M059J (cell line): Measurements from ENCODE around the gene PGRMC1. TPM values are rescaled to one million over a fixed set of nuclear protein-coding genes. Genes with fewer than 3 reads are reported as not detected.
"Not testable (repeated sequence)": the region's sequence is repeated elsewhere in the genome, so short reads cannot be mapped to it uniquely, and the experiment has no call there.

Source experiments
- DNase-seq: peaks from one replicate; pipeline ENCODE4 v3.0.0-alpha.2; 2012; ENCODE audit warnings: low read depth
- total RNA-seq: library from RNA; depleted of rRNA; stranded (reverse); fragments of >200 nt; shearing (Covaris generic); gene quantifications from 2 replicates; pipeline ENCODE4 v1.2.3, GENCODE V29; 2014; rRNA removed

Gene PGRMC1
- 563 and 702 TPM in 2 replicates for total RNA-seq

DNA sequence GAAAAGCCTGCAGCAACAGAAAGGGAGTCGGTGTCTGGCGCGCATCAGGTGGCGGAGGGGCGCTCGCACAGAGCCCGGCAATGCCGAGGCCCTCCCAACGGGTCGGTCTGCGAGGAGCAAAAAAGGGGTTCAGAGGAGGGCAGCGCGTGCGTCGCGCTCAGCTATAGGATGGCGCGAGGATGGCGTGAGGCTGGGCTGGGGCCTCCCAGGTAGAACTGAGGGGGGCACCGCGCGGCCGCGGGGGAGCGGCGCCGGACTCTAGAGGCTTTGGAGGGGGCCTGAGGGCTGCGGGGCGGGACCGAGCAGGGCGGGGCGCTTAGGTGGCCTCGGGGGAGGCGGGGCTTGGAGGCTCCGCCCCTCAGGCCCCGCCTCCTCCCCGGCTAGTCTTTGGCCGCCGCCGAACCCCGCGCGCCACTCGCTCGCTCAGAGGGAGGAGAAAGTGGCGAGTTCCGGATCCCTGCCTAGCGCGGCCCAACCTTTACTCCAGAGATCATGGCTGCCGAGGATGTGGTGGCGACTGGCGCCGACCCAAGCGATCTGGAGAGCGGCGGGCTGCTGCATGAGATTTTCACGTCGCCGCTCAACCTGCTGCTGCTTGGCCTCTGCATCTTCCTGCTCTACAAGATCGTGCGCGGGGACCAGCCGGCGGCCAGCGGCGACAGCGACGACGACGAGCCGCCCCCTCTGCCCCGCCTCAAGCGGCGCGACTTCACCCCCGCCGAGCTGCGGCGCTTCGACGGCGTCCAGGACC lies at the start of gene PGRMC1:
Gene PGRMC1 (plus strand): TSS at position 414 of the 751 bp plus-strand sequence. CDS start 79 bp downstream, at position 493.
- DNase-seq, result peak; percentile 86

- no peak for DNase-seq
Observed at GRCh38 chrX:119186763-119187162, 49.3 kb upstream of the PGRMC1 start.

GRCh38 chrX:119187298-119187697 lies 48.8 kb upstream of the PGRMC1 start:
- DNase-seq, result peak; percentile 54

- DNase-seq, result peak; percentile 6
Observed at GRCh38 chrX:119189115-119189514, 47.0 kb upstream of the PGRMC1 start.

DNA sequence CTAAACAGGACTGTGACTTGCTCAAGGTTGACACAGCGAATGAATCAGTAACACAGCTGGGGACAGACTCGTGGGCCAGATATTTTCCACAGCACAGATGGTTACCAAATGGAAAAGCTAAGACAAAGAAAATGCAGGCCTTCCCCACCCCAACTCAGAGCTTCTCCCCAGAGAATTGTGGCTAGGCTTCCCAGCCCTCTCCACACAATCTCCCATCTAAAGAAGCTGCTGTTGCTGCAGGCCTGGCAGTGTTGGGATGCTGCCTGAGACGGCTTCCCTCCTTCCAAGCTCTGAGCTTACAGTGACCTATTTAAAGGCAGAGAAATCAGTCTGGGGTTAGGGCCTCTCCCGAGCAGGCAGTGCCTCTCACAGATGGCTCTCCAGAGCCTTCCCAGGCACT lies 46.5 kb upstream of the PGRMC1 start:
- DNase-seq, result no peak

GRCh38 chrX:119190091-119190681 lies 45.9 kb upstream of the PGRMC1 start:
- no peak for DNase-seq

DNA sequence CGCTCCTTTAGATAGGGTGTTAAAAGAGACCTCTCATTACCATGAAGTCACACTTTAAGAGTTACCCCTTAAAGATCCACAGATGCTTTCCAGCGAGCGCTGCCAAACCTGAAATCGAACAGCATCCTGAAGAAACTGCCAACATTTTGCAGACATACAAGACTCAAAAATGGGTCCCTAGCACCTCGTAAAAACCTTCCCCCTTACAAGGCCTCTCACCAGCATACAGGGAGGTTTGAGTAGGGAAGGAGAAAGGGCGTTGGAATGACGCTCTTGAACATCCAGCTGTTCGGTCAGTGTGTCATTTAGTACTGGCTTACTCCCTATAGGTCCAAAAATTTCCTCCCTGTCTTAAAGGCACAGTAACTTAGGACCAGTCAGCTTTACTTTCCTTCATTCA lies 45.3 kb upstream of the PGRMC1 start:
- DNase-seq, result peak; percentile 38

- peak; percentile 40 for DNase-seq
Observed at GRCh38 chrX:119194621-119195020, 41.5 kb upstream of the PGRMC1 start.

- DNase-seq, result peak; percentile 18
Observed at GRCh38 chrX:119201570-119201969, 34.5 kb upstream of the PGRMC1 start.

DNA sequence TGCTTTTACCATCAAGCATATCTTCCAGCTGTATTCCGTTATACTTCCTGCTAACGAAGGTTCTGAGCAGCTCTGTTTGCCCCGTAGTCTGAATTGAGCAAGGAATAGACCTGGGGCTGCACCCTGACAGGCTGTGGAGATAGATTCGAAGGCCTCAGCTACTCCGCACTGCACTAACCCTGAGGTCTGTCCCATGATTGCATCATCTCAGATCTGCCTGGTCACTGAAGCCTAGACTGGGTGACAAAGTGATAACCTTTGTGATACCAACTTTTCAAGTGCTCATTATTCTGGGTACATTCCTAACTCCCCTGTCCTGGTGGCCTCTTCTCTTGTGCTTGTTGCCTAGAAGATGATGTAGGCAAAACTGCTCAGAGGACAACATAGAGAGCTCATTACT lies 29.9 kb upstream of the PGRMC1 start:
- no peak for DNase-seq

GRCh38 chrX:119207483-119207882 lies 28.6 kb upstream of the PGRMC1 start:
- not testable (repeated sequence) for DNase-seq

GRCh38 chrX:119208401-119209057 lies 27.6 kb upstream of the PGRMC1 start:
- DNase-seq, result no peak

DNA sequence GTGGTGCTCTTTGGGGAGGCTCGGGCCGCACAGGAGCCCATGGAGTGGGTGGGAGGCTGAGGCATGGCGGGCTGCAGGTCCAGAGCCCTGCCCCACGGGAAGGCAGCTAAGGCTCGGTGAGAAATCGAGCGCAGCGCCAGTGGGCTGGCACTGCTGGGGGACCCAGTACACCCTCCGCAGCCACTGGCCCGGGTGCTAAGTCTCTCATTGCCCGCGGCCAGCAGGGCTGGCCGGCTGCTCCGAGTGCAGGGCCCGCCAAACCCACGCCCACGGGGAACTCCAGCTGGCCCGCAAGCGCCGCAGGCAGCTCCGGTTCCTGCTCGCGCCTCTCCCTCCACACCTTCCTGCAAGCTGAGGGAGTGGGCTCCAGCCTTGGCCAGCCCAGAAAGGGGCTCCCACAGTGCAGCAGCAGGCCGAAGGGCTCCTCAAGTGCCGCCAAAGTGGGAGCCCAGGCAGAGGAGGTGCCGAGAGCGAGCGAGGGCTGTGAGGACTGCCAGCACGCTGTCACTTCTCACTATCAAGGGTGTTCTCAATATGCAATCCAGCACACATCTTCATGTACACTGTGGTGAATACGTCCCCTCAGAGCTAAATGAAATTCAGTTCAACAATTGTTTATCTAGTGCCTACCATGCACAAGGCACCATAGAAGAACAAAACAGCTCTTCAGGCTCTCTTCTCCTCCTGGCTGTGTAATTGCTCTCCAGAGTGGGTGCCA lies 25.0 kb upstream of the PGRMC1 start:
- DNase-seq, result not testable (repeated sequence)

DNA sequence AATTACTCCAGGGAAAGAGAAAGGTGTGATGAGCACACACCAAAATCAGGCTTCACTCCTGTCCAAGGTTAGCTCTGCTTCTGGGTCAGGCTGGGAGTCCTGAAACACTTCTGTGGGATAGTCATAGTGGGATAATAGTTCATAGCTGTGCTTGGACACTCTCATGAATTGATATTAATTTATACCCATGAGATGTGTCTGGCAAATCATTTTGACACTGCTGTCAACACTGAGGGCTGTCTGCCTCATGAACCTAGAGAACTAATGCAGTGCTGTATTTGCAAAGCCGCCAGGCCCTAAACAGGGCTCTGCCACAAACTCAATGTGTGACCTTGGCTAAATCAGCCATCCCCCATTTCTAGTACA lies 24.5 kb upstream of the PGRMC1 start:
- DNase-seq, result no peak

GRCh38 chrX:119218198-119218597 lies 17.9 kb upstream of the PGRMC1 start:
- peak; percentile 34 for DNase-seq

- no peak for DNase-seq
Observed at GRCh38 chrX:119222932-119223331, 13.2 kb upstream of the PGRMC1 start.

- no peak for DNase-seq
Observed at GRCh38 chrX:119223783-119224182, 12.3 kb upstream of the PGRMC1 start.

- peak; percentile 18 for DNase-seq
Observed at GRCh38 chrX:119226446-119226845, 9.6 kb upstream of the PGRMC1 start.

DNA sequence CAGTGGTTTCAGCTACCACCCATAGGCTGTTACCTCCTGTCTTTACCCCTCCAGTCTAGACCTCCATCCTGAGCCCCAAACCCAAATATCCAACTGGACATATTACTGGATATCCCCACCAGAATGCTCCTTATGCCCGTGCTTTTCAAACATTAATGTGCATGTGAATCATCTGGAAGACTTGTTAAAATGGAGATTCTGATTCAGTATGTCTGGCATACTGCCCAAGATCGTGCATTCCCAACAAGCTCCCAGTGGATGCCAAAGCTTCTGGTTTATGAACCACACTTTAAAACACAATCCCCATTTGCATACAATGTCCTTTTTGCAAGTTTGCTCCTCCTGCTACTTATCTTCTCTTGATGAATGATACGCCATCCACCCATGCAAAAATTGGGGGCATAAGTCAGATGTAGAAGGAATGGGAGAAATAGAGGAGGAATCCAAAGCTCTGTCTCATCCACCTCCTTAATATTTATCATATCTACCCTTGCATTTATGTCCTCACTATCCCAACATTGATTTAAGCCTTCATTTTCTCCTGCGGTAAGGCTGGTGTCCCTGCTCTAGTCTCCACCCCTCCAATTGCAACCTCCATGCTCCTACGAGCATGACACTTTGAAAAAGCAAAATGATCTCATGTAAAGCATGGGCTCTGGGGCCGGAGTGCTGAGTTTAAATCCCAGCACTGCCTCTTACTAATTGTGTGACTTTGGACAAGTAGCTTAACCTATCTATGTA lies 7.4 kb upstream of the PGRMC1 start:
- peak; percentile 96 for DNase-seq

DNA sequence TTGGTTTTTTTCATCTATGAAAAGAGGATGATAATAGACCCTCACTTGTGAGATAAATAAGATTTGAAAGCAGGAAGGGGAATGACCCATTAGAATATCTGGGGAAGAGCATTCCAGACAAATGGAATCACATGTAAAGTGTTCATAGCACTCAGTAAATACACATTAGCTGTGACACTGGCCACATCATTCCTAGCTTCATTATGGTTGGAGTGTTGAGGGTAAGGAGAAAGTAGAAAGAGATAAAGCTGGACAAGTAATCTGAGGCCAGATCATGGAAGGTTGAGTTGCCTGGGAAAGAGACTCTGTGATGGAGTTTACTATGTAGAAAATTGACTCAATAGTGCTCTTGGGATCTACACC lies 6.9 kb upstream of the PGRMC1 start:
- no peak for DNase-seq

DNA sequence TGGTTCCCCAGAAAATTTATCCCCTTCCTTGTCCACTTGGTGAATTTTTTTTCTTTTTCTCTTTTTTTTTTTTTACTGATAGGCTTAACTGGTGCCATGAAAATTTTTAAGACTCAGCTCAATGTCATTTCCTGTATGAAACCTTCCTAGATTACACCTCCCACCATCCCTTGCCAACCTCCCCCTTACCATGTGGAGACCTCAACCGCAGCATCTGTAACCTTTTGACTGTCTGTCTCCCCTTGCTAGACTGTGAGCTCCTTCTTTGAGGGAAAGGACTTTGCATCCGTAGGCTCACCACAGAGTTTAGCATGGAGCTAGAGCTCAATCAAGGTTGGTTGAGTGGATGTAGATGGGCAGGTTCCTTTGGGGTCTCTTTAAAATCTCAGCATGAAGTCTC lies 5.2 kb upstream of the PGRMC1 start:
- peak; percentile 44 for DNase-seq
